LNCaP clone FGC (cell line): Measurements from ENCODE around the gene ACTL8.

Experiments used
- DNase-seq: peaks from one replicate; pipeline ENCODE4 v3.0.0-alpha.2; 2011; ENCODE audit warnings: low read depth
- H3K4me3 ChIP-seq: 2 replicates; pipeline ENCODE4 v1.5.1; 2011; ENCODE audit warnings: mild to moderate bottlenecking, low read depth, low read length, control low read depth
- TF ChIP-seq, protein P1 (sequence below): IDR thresholded peaks from 2 replicates; pipeline ENCODE4 v1.5.1; 2012; ENCODE audit warnings: mild to moderate bottlenecking; ENCODE audit not compliant: control insufficient read depth, insufficient read depth; ENCODE audit errors: extremely low read depth

The ACTL8 gene

DNA sequence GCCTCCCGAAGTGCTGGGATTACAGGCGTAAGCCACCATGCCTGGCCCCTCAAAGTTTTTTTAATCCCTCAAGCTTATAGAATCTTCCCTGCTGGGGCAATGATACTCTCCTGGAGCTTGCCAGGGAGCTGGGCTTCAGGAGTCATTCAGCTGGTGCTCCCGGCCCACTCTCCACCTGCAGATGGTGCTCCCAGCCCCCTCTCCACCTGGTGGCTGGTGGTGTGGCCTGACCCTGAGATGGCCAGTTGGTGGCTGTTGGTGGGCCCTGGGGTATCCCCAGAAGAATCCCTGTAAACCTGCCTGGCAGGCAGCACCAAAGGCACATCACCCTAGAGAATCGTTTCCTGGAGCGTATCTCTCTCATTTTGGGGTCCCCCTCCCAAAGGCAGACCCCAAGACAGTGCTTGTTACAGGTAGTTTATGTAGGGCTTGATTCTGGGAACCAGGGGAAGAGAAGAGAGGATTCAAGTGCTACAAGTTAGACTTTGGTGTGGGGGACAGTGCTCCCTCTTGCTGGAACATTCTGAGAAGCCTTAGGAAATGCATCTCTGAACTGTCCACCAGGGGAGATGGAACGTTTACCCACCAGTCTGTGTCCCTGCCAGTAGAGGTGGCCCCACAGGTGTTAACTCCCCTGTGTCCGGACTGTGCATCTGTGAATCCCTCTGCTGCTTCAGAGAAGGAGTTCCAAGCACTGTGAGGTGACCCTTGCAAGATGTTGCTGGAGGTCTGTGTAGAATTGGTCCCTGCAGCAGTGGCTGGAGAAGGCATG is 29.1 kb upstream of the ACTL8 start:
- no peak for DNase-seq
- TF ChIP-seq, protein P1, sequence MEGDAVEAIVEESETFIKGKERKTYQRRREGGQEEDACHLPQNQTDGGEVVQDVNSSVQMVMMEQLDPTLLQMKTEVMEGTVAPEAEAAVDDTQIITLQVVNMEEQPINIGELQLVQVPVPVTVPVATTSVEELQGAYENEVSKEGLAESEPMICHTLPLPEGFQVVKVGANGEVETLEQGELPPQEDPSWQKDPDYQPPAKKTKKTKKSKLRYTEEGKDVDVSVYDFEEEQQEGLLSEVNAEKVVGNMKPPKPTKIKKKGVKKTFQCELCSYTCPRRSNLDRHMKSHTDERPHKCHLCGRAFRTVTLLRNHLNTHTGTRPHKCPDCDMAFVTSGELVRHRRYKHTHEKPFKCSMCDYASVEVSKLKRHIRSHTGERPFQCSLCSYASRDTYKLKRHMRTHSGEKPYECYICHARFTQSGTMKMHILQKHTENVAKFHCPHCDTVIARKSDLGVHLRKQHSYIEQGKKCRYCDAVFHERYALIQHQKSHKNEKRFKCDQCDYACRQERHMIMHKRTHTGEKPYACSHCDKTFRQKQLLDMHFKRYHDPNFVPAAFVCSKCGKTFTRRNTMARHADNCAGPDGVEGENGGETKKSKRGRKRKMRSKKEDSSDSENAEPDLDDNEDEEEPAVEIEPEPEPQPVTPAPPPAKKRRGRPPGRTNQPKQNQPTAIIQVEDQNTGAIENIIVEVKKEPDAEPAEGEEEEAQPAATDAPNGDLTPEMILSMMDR = no peak
- H3K4me3 ChIP-seq = no peak overlapping the region

DNA sequence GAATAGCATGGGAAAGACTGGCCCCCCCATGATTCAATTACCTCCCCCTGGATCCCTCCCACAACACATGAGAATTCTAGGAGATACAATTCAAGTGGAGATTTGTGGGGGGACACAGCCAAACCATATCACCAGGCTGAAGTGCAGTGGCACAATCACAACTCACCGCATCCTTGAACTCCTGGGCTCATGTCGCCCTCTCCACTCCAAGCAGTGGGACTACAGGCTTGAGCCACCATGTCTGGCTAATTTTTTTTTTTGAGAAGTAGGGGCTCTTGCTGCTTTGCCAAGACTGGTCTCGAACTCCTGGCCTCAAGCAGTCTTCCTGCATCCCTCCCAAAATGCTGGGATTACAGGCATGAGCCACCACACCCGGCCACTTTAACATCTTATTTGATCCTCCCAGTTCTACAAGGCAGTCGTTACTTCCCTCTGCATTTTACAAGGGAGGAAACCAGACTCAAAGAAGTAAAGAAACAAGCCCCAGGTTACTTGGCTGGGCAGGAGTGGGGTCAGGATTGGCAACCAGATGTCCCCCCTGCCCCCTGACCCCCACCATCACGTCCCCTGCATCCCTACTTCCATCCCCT is 26.9 kb upstream of the ACTL8 start:
- no peak for DNase-seq

DNA sequence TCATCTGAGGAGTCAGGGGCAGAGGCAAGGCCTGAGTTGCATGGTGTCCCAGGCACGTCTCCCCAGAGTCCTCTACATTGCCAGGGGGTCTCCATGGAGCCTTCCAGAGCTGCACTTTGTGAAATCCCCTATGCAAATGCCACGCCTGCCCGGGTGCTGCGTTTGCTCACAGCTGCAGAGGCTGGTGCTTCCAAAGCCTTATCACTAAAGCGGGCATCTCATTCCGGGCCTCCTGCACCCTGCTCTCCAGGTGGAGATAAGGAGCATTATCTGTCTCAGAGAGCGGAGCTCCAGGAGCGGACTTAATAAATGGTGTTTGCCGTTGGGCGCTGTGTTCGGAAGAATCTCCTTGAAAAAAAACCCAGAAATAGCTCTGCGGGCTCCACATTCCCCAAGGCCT is 25.9 kb upstream of the ACTL8 start:
- TF ChIP-seq, protein P1 = no peak
- no peak for DNase-seq
- H3K4me3 ChIP-seq = no peak overlapping the region

More for the DNA sequence above, 26.9 kb upstream of the ACTL8 start:
- TF ChIP-seq, protein P1 = no peak
- no peak overlapping the region for H3K4me3 ChIP-seq

DNA sequence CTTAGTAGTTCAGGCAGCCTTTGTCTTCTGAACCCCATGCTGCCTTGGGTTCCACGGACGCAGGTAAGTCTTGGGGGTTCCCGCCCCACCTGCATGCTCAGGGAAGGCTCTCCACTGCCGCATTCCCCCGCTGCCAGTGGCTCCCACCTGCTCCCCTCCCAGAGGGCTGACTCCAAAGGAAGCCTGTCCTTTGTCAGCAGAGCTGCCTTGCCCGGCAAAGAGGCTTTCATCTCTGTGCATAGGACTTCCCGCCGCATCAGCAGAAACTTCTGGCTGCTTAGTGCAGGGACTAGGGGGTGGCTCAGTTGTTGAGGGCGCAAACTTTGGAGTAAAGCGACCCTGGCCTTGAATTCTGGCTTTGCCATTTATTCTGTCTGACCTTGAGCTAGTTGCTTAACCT is 25.2 kb upstream of the ACTL8 start:
- no peak overlapping the region for H3K4me3 ChIP-seq
- TF ChIP-seq, protein P1 = no peak
- no peak for DNase-seq

DNA sequence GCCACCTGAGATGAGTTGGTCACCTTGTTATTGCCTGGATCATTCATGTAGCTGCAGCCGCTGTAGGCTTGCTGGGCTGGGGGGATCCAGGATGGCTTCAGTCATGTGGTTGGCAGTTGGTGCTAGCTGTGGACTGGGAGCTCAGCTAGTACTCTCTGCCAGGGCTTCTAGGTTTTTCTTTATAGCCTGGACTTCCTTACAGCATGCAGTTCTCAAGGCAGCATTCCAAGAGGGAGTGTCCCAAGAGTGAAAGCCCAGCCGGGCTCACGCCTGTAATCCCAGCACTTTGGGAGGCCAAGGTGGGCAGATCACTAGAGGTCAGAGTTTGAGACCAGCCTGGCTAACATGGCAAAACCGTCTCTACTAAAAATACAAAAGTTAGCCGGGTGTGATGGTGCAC is 23.7 kb upstream of the ACTL8 start:
- TF ChIP-seq, protein P1 = no peak
- no peak for DNase-seq
- no peak overlapping the region for H3K4me3 ChIP-seq

DNA sequence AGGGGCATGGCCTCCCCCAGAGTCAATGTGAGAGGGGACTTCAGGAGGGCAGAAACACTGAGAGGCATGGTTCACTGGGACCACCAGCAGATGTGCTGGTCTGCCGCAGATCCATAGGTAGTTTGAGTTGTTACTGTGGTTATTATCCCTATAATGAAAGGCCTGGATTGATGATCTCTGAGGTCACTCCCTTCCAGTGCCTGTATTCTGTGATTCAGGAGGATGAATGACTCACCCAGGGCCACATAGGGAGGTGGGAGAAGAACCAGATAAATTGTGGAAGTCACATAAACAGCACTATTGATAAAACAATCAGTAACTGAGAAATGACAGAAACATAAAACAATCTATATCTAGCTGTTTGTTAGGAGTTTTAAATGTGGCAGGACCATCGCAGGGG is 22.7 kb upstream of the ACTL8 start:
- no peak overlapping the region for H3K4me3 ChIP-seq
- TF ChIP-seq, protein P1 = no peak
- DNase-seq = no peak

DNA sequence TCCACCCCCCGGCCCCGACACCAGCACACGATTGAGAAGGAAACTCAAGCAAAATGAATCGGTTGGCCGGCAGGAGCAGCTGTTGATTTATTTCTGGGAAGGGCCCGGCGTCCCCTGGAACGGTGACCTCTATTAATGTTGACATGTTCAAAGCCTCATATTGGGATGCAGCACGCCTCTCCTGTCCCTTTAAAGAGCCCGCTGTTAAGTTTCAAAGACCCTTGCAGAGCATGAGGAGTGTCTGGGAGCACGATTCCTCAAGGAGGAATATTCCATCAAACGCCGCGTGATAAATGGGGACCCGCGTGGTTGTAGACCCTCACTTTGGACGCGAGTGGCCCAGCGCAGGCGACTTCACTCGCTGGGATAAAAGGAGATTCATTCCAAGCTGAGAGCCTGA is 21.5 kb upstream of the ACTL8 start:
- TF ChIP-seq, protein P1 = no peak
- DNase-seq = no peak

More for the DNA sequence above, 21.5 kb upstream of the ACTL8 start:
- no peak overlapping the region for H3K4me3 ChIP-seq
